Thyroid gland (tissue), 4 donors: ENCODE data around the gene PADI1. TPM values are rescaled to one million over a fixed set of nuclear protein-coding genes. Genes with fewer than 3 reads are reported as not detected.

Experiments used
- DNase-seq, 2 donors: peaks; one replicate each; pipeline ENCODE4 v3.0.0-alpha.2; 2019
- H3K27ac ChIP-seq, 3 donors: fragments of 200-600 bp; sonication (generic); 1 replicate in 2 of 3; 2 replicates in 1 of 3; pipeline ENCODE4 v1.5.1; 2016 to 2019; ENCODE audit warnings: mild to moderate bottlenecking in 1 of 3, moderate library complexity in 1 of 3
- H3K27me3 ChIP-seq: fragments of 200-600 bp; sonication (generic); one replicate; pipeline ENCODE4 v1.5.1; 2019
- H3K36me3 ChIP-seq, 2 donors: fragments of 200-600 bp; sonication (generic); one replicate each; pipeline ENCODE4 v1.5.1; 2016 to 2019
- H3K4me1 ChIP-seq, 2 donors: fragments of 200-600 bp; sonication (generic); one replicate each; pipeline ENCODE4 v1.5.1; 2017 to 2019
- H3K4me3 ChIP-seq, 3 donors: fragments of 200-600 bp; sonication (generic); replicated peaks in 1 of 3; 1 replicate in 2 of 3; 2 replicates in 1 of 3; pipeline ENCODE4 v1.5.1; 2016; ENCODE audit warnings: mild to moderate bottlenecking in 1 of 3
- H3K9me3 ChIP-seq: fragments of 200-600 bp; sonication (generic); one replicate; pipeline ENCODE4 v1.5.1; 2017
- POLR2A ChIP-seq, 2 donors: fragments of 450-650 bp; IDR thresholded peaks; one replicate each; pipeline ENCODE4 v1.6.1; 2017; ENCODE audit warnings: antibody characterized with exemption in 2 of 2, mild to moderate bottlenecking in 2 of 2, moderate library complexity in 1 of 2
- WGBS, 2 donors: methylation state at CpG; one replicate each; pipeline ENCODE4 v1.1.5; 2017; 5-methylcytosine and 5-hydroxymethylcytosine counted together
- intact Hi-C: fragments of 100-400 bp; cut with DNase I; formaldehyde crosslinking; loops from one replicate; pipeline ENCODE4 v1.15.1; 2023
- total RNA-seq, 4 donors: library from RNA; depleted of rRNA; stranded (reverse); fragments of >200 nt; gene quantifications; one replicate each; pipeline ENCODE4 v1.2.3, GENCODE V29; 2016
- TF ChIP-seq, protein P1 (sequence below), 6 experiments: fragments of 200-600 bp in 3 of 6; fragments of 450-650 bp in 3 of 6; sonication (generic) in 3 of 6; IDR thresholded peaks; one replicate each; pipeline ENCODE4 v1.5.1; 2016 to 2019; ENCODE audit warnings: antibody characterized with exemption in 6 of 6, mild to moderate bottlenecking in 2 of 6, inconsistent platforms in 1 of 6, moderate library complexity in 1 of 6

PADI1 gene
- total RNA-seq, 4 donors from 2014 or later, result not detected

DNA sequence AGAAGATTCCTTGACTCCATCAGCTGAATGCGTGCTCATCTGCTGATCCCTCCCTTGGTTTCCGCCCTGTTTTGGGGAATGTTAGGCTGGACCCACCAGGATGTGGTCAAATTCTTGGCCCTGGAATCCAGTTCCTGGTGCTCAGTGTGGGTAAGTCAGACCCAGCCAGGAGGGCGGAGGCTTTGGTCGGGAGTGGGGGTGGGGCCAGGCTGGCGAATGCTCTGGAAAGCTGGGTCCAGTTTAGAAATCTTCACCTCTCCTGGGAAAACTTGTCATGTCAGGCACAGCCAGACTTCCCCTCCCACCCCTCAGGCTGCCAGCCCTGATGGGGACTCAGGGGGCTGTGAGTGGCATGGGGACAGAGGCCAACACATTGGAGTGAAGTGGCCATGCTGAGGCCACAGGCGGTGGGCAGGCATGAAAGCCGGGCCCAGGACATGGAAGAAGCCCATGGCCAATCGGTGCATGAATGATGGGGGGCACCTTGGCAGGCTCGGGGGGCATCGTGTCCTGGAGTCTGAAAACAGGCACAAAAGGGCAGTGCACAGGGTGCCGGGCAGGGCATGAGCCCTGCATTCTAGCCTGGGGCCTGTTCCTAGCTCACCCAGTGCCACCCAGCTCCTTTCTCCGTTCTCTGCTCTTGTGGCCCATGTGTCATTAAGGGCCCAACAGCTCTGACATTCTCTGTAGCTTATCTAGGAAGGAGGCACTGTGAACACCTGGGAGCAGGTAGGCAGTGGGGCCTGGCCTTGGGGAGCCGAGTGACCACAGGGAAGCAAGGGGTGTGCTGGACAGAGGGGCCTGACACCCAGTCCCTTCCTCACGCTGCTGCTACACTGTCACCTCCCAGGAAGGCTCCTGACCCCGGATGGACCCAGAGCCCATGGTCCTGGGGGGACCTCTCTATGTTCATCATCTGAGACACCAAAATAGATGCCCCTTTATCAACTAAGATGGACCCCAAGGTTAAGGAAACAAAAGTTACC, 14.6 kb upstream of the PADI1 start:
- no peak overlapping the region for H3K4me3 ChIP-seq
- H3K9me3 ChIP-seq, result no peaks in the 10 kb centered on the region
- no peaks in the 10 kb centered on the region for H3K36me3 ChIP-seq
- TF ChIP-seq POLR2A (IDR thresholded peaks at IDR 0.05), result no peak
- TF ChIP-seq, protein P1, sequence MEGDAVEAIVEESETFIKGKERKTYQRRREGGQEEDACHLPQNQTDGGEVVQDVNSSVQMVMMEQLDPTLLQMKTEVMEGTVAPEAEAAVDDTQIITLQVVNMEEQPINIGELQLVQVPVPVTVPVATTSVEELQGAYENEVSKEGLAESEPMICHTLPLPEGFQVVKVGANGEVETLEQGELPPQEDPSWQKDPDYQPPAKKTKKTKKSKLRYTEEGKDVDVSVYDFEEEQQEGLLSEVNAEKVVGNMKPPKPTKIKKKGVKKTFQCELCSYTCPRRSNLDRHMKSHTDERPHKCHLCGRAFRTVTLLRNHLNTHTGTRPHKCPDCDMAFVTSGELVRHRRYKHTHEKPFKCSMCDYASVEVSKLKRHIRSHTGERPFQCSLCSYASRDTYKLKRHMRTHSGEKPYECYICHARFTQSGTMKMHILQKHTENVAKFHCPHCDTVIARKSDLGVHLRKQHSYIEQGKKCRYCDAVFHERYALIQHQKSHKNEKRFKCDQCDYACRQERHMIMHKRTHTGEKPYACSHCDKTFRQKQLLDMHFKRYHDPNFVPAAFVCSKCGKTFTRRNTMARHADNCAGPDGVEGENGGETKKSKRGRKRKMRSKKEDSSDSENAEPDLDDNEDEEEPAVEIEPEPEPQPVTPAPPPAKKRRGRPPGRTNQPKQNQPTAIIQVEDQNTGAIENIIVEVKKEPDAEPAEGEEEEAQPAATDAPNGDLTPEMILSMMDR (IDR thresholded peaks at IDR 0.05), result no peak
- intact Hi-C loops, result no loop called here
- 85 to 88% methylated on average over 12 to 15 of the region's 15 CpGs for WGBS, 2 donors
- no peak for DNase-seq
- H3K4me1 ChIP-seq, result no peaks in the 10 kb centered on the region
- H3K27me3 ChIP-seq, result no peaks in the 10 kb centered on the region
- H3K27ac ChIP-seq, result no peak overlapping the region

DNA sequence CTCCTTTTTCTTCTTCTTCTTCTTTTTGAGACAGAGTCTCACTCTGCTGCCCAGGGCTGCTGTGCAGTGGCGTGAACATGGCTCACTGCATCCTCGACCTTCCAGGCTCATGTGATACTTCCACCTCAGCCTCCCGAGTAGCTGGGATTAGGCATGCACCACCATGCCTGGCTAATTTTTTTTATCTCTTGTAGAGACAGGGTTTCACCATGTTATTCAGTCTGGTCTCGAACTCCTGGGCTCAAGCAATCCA, 13.0 kb upstream of the PADI1 start:
- Histone ChIP-seq H3K4me1 (no peaks in the 10 kb centered on the region), H3K9me3 (no peaks in the 10 kb centered on the region), H3K4me3 (no peak overlapping the region), H3K27ac (no peak overlapping the region), H3K27me3 (no peaks in the 10 kb centered on the region), H3K36me3 (no peaks in the 10 kb centered on the region)
- DNase-seq, result no peak
- no peak for TF ChIP-seq POLR2A (IDR thresholded peaks at IDR 0.05)
- TF ChIP-seq, protein P1 (IDR thresholded peaks at IDR 0.05), result no peak
- WGBS, 2 donors, result 82 to 87% methylated on average over 4 of the region's 4 CpGs
- intact Hi-C loops, result no loop called here

DNA sequence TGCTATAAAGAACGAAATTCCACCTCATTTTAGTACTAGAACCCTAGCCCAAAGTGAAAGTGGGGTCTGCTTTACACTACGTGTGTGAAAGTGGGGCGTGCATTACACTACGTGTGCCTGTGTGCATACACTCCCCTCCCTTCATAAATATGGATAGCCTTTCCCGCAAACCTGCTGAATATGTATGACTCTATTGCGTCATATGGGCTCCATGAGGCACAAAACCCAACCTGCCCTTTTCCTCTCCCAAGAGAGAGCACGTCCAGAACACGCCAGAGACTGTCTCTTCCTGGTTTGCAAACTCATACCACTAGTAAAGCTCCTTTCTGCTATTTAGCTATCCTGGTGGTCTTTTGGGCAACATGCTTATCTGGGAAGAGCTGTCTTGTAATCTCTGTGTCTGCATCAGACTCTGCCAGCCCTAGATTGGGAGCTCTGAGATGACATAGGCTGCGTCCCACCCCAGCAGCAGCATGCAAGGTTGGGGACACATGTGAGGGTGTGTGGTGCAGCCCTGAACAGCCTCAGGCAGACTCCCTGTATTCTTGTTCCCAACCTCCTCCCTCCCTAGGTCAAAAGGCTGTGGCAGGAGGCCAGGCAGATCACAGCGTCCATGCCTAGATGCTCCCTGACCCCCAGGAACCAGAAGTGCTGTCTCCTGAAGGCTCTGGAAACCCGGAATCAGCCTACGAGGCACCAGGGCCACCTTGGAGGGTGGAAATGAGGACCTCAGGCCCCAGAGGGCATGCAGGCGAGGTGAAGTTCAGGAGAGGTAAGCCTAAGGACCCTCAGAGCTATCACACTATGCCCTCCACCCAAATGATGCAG, 12.3 kb upstream of the PADI1 start:
- TF ChIP-seq, protein P1 (IDR thresholded peaks at IDR 0.05), result no peak
- TF ChIP-seq POLR2A (IDR thresholded peaks at IDR 0.05), result no peak
- 78 to 87% methylated on average over 10 to 11 of the region's 13 CpGs for WGBS, 2 donors

DNA sequence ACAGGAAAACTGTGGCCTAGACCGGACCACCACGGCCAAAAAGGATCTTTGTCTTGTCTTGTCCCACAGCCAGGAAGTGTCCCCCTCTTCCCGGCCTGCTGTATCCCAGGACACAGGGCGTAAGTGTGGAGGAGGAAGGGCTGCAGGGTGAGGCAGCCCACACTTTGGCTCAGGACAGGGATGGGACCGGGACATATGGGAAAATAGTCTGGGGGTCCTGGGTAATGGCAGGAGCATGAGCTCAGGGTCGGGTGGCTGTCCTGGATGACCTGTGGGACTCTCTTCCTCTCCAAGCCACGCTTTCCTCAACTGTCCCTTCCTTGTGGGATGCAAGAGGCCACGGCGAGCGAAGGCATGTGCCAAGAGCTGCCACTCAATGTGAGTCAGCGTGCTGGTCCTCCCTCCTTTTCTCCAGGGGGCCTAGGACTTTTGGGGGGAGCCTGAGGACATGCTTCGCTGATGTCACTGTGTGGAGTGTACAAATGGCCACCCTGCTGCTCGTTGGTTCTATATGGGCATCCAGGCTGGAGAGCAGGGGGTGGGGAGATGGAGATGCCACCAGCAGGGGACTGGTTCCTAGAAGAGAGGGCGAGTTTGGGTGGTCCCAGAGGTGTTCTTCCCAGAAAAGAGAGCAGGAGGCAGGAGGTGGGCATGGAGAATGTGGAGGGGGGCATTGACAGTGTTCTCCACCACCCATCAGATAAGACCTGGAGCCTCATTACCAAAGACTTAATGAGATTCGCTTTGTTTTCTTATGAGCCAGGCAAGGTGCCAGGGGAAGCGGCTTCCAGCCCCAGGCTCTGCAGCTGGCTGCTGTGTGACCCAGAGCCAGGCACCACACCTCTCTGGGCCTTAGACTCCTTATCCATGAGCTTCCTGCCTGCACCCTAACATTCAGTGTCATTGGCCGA, 11.5 kb upstream of the PADI1 start:
- no peak for DNase-seq
- Histone ChIP-seq H3K4me3 (no peak overlapping the region), H3K27ac (no peak overlapping the region), H3K27me3 (no peaks in the 10 kb centered on the region), H3K36me3 (no peaks in the 10 kb centered on the region), H3K9me3 (no peaks in the 10 kb centered on the region), H3K4me1 (no peaks in the 10 kb centered on the region)
- TF ChIP-seq, protein P1 (IDR thresholded peaks at IDR 0.05), result no peak
- no peak for TF ChIP-seq POLR2A (IDR thresholded peaks at IDR 0.05)
- WGBS, 2 donors, result 72 to 82% methylated on average over 16 to 17 of the region's 17 CpGs
- intact Hi-C loops, result no loop called here

More for the DNA sequence above, 12.3 kb upstream of the PADI1 start:
- intact Hi-C loops, result no loop called here
- no peak for DNase-seq
- no peak overlapping the region for H3K4me3 ChIP-seq
- H3K27me3 ChIP-seq, result no peaks in the 10 kb centered on the region
- no peaks in the 10 kb centered on the region for H3K4me1 ChIP-seq
- H3K9me3 ChIP-seq, result no peaks in the 10 kb centered on the region
- H3K27ac ChIP-seq, result no peak overlapping the region
- H3K36me3 ChIP-seq, result no peaks in the 10 kb centered on the region
